ENCODE measurements around the gene NXPH1. TPM values are rescaled to one million over a fixed set of nuclear protein-coding genes. Genes with fewer than 3 reads are reported as not detected.
A peak's percentile ranks its signal among the peaks of the same experiment; 100 is the strongest.

Gene NXPH1
- polyA plus RNA-seq (2013), result not detected

- Histone ChIP-seq H3K9me3 (ENCODE audit: control extremely low read depth in 1 of 5, control insufficient read depth in 4 of 5, insufficient read depth in 2 of 5, low read depth in 1 of 5, low read length in 4 of 5) (peaks cover 0 to 7% (median 2%) of the 10 kb centered on the region in 5 experiments), H3K27me3 (replicated peaks in 2 of 5; ENCODE audit: control insufficient read depth in 4 of 5, insufficient read depth in 5 of 5, low read length in 4 of 5) (peaks cover 27 to 89% (median 66%) of the 10 kb centered on the region in 5 experiments), H3K36me3 (ENCODE audit: control insufficient read depth in 4 of 4, insufficient read depth in 4 of 4, low read length in 3 of 4) (no peaks in the 10 kb centered on the region), H3K4me1 (ENCODE audit: control extremely low read depth in 1 of 4, control insufficient read depth in 4 of 4, insufficient read depth in 4 of 4, low read length in 3 of 4) (peaks cover 0 to 21% (median 13%) of the 10 kb centered on the region in 4 experiments), H3K4me3 (ENCODE audit: control insufficient read depth in 1 of 7, extremely low read depth in 1 of 7, insufficient read depth in 4 of 7, low read depth in 2 of 7, low read length in 6 of 7) (peak within 1 kb of the TSS in 3 of 7 experiments; percentile 8 to 55 (median 26)), H3K27ac (ENCODE audit: insufficient read depth in 1 of 2, low read depth in 1 of 2, low read length in 2 of 2, poor library complexity in 1 of 2, severe bottlenecking in 2 of 2) (no peak within 1 kb of the TSS)
- POLR2A ChIA-PET, result no interaction called here
- WGBS (ENCODE audit: insufficient coverage), result 2% methylated on average over 59 of the region's 71 CpGs
- DNase-seq, result peak; percentile 50 to 82 (median 79)
- CTCF ChIA-PET, result interaction anchor here (1.4 kb wide), 1 partner anchor 11 kb away, joined by 4 read pairs; no protein-coding TSS in a partner anchor
These were observed at the start of gene NXPH1 for GRCh38 chr7:8433477-8434289. Gene NXPH1, plus strand, starts transcription at chr7:8433609.

GRCh38 chr7:8384901-8385300 is 48.5 kb upstream of the NXPH1 start:
- peak in 2 of 3 donors; percentile 22 to 42 for DNase-seq
- no peak overlapping the region for H3K27ac ChIP-seq (ENCODE audit: insufficient read depth in 1 of 2, low read depth in 1 of 2, low read length in 2 of 2, poor library complexity in 1 of 2, severe bottlenecking in 2 of 2)
- H3K27me3 ChIP-seq (replicated peaks in 2 of 5; ENCODE audit: control insufficient read depth in 4 of 5, insufficient read depth in 5 of 5, low read length in 4 of 5), result peaks cover 0 to 3% (median 0%) of the 10 kb centered on the region in 5 experiments
- H3K4me3 ChIP-seq (ENCODE audit: control insufficient read depth in 1 of 7, extremely low read depth in 1 of 7, insufficient read depth in 4 of 7, low read depth in 2 of 7, low read length in 6 of 7), result no peak overlapping the region
- no peaks in the 10 kb centered on the region for H3K9me3 ChIP-seq (ENCODE audit: control extremely low read depth in 1 of 5, control insufficient read depth in 4 of 5, insufficient read depth in 2 of 5, low read depth in 1 of 5, low read length in 4 of 5)
- ChIA-PET POLR2A (interaction anchor here (0.6 kb wide), 1 partner anchor 19 kb away, joined by 3 read pairs; no protein-coding TSS in a partner anchor), CTCF (no interaction called here)
- H3K36me3 ChIP-seq (ENCODE audit: control insufficient read depth in 4 of 4, insufficient read depth in 4 of 4, low read length in 3 of 4), result no peaks in the 10 kb centered on the region
- H3K4me1 ChIP-seq (ENCODE audit: control extremely low read depth in 1 of 4, control insufficient read depth in 4 of 4, insufficient read depth in 4 of 4, low read length in 3 of 4), result peaks cover 0 to 4% (median 0%) of the 10 kb centered on the region in 4 experiments
- WGBS (ENCODE audit: insufficient coverage), result 26% methylated on average over 4 of the region's 4 CpGs

- peak in 1 of 3 donors; percentile 8 for DNase-seq
- Histone ChIP-seq H3K27ac (ENCODE audit: insufficient read depth in 1 of 2, low read depth in 1 of 2, low read length in 2 of 2, poor library complexity in 1 of 2, severe bottlenecking in 2 of 2) (no peak overlapping the region), H3K4me3 (ENCODE audit: control insufficient read depth in 1 of 7, extremely low read depth in 1 of 7, insufficient read depth in 4 of 7, low read depth in 2 of 7, low read length in 6 of 7) (no peak overlapping the region), H3K27me3 (replicated peaks in 2 of 5; ENCODE audit: control insufficient read depth in 4 of 5, insufficient read depth in 5 of 5, low read length in 4 of 5) (no peaks in the 10 kb centered on the region), H3K36me3 (ENCODE audit: control insufficient read depth in 4 of 4, insufficient read depth in 4 of 4, low read length in 3 of 4) (no peaks in the 10 kb centered on the region), H3K4me1 (ENCODE audit: control extremely low read depth in 1 of 4, control insufficient read depth in 4 of 4, insufficient read depth in 4 of 4, low read length in 3 of 4) (peaks cover 0 to 4% (median 0%) of the 10 kb centered on the region in 4 experiments), H3K9me3 (ENCODE audit: control extremely low read depth in 1 of 5, control insufficient read depth in 4 of 5, insufficient read depth in 2 of 5, low read depth in 1 of 5, low read length in 4 of 5) (no peaks in the 10 kb centered on the region)
- 71% methylated on average over 3 of the region's 5 CpGs for WGBS (ENCODE audit: insufficient coverage)
- ChIA-PET CTCF (no interaction called here), POLR2A (no interaction called here)
These were observed 46.4 kb upstream of the NXPH1 start for GRCh38 chr7:8386926-8387550.

GRCh38 chr7:8387551-8388256 is 45.7 kb upstream of the NXPH1 start:
- H3K27ac ChIP-seq (ENCODE audit: insufficient read depth in 1 of 2, low read depth in 1 of 2, low read length in 2 of 2, poor library complexity in 1 of 2, severe bottlenecking in 2 of 2), result no peak overlapping the region
- no peak overlapping the region for H3K4me3 ChIP-seq (ENCODE audit: control insufficient read depth in 1 of 7, extremely low read depth in 1 of 7, insufficient read depth in 4 of 7, low read depth in 2 of 7, low read length in 6 of 7)

GRCh38 chr7:8388257-8388625 is 45.2 kb upstream of the NXPH1 start:
- Histone ChIP-seq H3K27me3 (replicated peaks in 2 of 5; ENCODE audit: control insufficient read depth in 4 of 5, insufficient read depth in 5 of 5, low read length in 4 of 5) (no peaks in the 10 kb centered on the region), H3K36me3 (ENCODE audit: control insufficient read depth in 4 of 4, insufficient read depth in 4 of 4, low read length in 3 of 4) (no peaks in the 10 kb centered on the region), H3K4me1 (ENCODE audit: control extremely low read depth in 1 of 4, control insufficient read depth in 4 of 4, insufficient read depth in 4 of 4, low read length in 3 of 4) (peaks cover 0 to 4% (median 0%) of the 10 kb centered on the region in 4 experiments), H3K4me3 (ENCODE audit: control insufficient read depth in 1 of 7, extremely low read depth in 1 of 7, insufficient read depth in 4 of 7, low read depth in 2 of 7, low read length in 6 of 7) (no peak overlapping the region), H3K9me3 (ENCODE audit: control extremely low read depth in 1 of 5, control insufficient read depth in 4 of 5, insufficient read depth in 2 of 5, low read depth in 1 of 5, low read length in 4 of 5) (no peaks in the 10 kb centered on the region), H3K27ac (ENCODE audit: insufficient read depth in 1 of 2, low read depth in 1 of 2, low read length in 2 of 2, poor library complexity in 1 of 2, severe bottlenecking in 2 of 2) (no peak overlapping the region)
- ChIA-PET CTCF (no interaction called here), POLR2A (no interaction called here)
- no peak for DNase-seq
- no CpG with 5 or more reads among the region's 2 CpGs for WGBS (ENCODE audit: insufficient coverage)

More at GRCh38 chr7:8387551-8388256, 45.7 kb upstream of the NXPH1 start:
- POLR2A ChIA-PET, result no interaction called here
- no peak for DNase-seq
- CTCF ChIA-PET, result no interaction called here
- whole genome bisulfite sequencing (ENCODE audit: insufficient coverage), result 95% methylated on average over 7 of the region's 7 CpGs
- Histone ChIP-seq H3K4me1 (ENCODE audit: control extremely low read depth in 1 of 4, control insufficient read depth in 4 of 4, insufficient read depth in 4 of 4, low read length in 3 of 4) (peaks cover 0 to 4% (median 0%) of the 10 kb centered on the region in 4 experiments), H3K9me3 (ENCODE audit: control extremely low read depth in 1 of 5, control insufficient read depth in 4 of 5, insufficient read depth in 2 of 5, low read depth in 1 of 5, low read length in 4 of 5) (no peaks in the 10 kb centered on the region), H3K36me3 (ENCODE audit: control insufficient read depth in 4 of 4, insufficient read depth in 4 of 4, low read length in 3 of 4) (no peaks in the 10 kb centered on the region), H3K27me3 (replicated peaks in 2 of 5; ENCODE audit: control insufficient read depth in 4 of 5, insufficient read depth in 5 of 5, low read length in 4 of 5) (no peaks in the 10 kb centered on the region)

- Histone ChIP-seq H3K27ac (ENCODE audit: insufficient read depth in 1 of 2, low read depth in 1 of 2, low read length in 2 of 2, poor library complexity in 1 of 2, severe bottlenecking in 2 of 2) (no peak overlapping the region), H3K9me3 (ENCODE audit: control extremely low read depth in 1 of 5, control insufficient read depth in 4 of 5, insufficient read depth in 2 of 5, low read depth in 1 of 5, low read length in 4 of 5) (no peaks in the 10 kb centered on the region), H3K4me1 (ENCODE audit: control extremely low read depth in 1 of 4, control insufficient read depth in 4 of 4, insufficient read depth in 4 of 4, low read length in 3 of 4) (peaks cover 0 to 2% (median 0%) of the 10 kb centered on the region in 4 experiments), H3K36me3 (ENCODE audit: control insufficient read depth in 4 of 4, insufficient read depth in 4 of 4, low read length in 3 of 4) (no peaks in the 10 kb centered on the region), H3K27me3 (replicated peaks in 2 of 5; ENCODE audit: control insufficient read depth in 4 of 5, insufficient read depth in 5 of 5, low read length in 4 of 5) (no peaks in the 10 kb centered on the region), H3K4me3 (ENCODE audit: control insufficient read depth in 1 of 7, extremely low read depth in 1 of 7, insufficient read depth in 4 of 7, low read depth in 2 of 7, low read length in 6 of 7) (no peak overlapping the region)
- 62% methylated on average over 7 of the region's 10 CpGs for WGBS (ENCODE audit: insufficient coverage)
- ChIA-PET CTCF (no interaction called here), POLR2A (no interaction called here)
- DNase-seq, result no peak
These were observed 43.7 kb upstream of the NXPH1 start for GRCh38 chr7:8389593-8390261.

Measured in common myeloid progenitor, CD34-positive (primary cell).